Measurements from ENCODE around the gene ANO6.

DNA sequence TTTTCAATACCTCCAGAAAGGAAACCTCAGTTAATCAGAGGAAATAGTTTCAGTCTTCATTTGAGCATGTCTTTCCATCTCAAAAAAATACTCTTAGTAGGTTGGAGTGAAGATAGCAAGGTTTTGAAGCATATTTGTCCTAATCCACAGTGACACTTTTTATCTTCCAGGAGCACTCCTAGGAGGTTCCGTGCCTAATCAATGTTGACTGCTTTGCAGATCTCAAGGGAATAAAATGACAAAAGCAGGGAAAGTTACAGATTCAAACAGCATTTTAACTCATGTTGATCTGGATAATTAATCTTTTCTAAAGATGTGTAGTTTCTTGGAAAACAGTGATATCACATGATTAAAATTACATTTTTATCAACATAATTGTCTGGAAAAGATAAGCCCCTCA lies 213.9 kb downstream of the ANO6 start:
- TF ChIP-seq CTCF (IDR thresholded peaks at IDR 0.05 in 8 of 11, conservative IDR thresholded peaks at IDR 0.05 in 3 of 11) (no peak), POLR2A (IDR thresholded peaks at IDR 0.05) (no peak)
